Fibroblast of lung (primary cell): Measurements from ENCODE around the gene RAD52. TPM values are rescaled to one million over a fixed set of nuclear protein-coding genes. Genes with fewer than 3 reads are reported as not detected.

Experiments used
- DNase-seq, 2 donors: peaks; one replicate each; pipeline versions ENCODE4 v3.0.0 to v3.0.0-alpha.2; 2010; ENCODE audit warnings: low read depth in 2 of 2
- H2AFZ ChIP-seq: 2 replicates; pipeline ENCODE4 v1.5.1; 2012; ENCODE audit warnings: low read length, control low read depth, inconsistent platforms
- H3K27ac ChIP-seq: 2 replicates; pipeline ENCODE4 v1.5.1; 2011; ENCODE audit warnings: low read length, control low read depth; ENCODE audit not compliant: insufficient read depth
- H3K27me3 ChIP-seq: 2 replicates; pipeline ENCODE4 v1.5.1; 2011; ENCODE audit warnings: mild to moderate bottlenecking, low read length; ENCODE audit not compliant: control insufficient read depth, insufficient read depth
- H3K36me3 ChIP-seq: 2 replicates; pipeline ENCODE4 v1.5.1; 2011; ENCODE audit warnings: low read length; ENCODE audit not compliant: control insufficient read depth, insufficient read depth
- H3K4me1 ChIP-seq: 2 replicates; pipeline ENCODE4 v1.5.1; 2011; ENCODE audit warnings: low read length; ENCODE audit not compliant: control insufficient read depth, insufficient read depth; ENCODE audit errors: extremely low read depth
- H3K4me2 ChIP-seq: 2 replicates; pipeline ENCODE4 v1.5.1; 2011; ENCODE audit warnings: low read length, control low read depth; ENCODE audit not compliant: insufficient read depth; ENCODE audit errors: extremely low read depth
- H3K4me3 ChIP-seq, 4 experiments: fragments of 200-600 bp in 1 of 4; sonication (generic) in 1 of 4; replicated peaks in 1 of 4; 2 replicates each; pipeline ENCODE4 v1.5.1; 2011 to 2016; ENCODE audit warnings: low read length in 4 of 4, low read depth in 3 of 4, mild to moderate bottlenecking in 3 of 4, control low read depth in 2 of 4, inconsistent platforms in 1 of 4, mixed read lengths in 1 of 4; ENCODE audit not compliant: insufficient read depth in 1 of 4; ENCODE audit errors: control extremely low read depth in 1 of 4
- H3K79me2 ChIP-seq: 2 replicates; pipeline ENCODE4 v1.5.1; 2012; ENCODE audit warnings: mild to moderate bottlenecking, low read length, inconsistent platforms; ENCODE audit not compliant: control insufficient read depth, insufficient read depth
- H3K9ac ChIP-seq: 2 replicates; pipeline ENCODE4 v1.5.1; 2011; ENCODE audit warnings: mild to moderate bottlenecking, low read length, control low read depth; ENCODE audit not compliant: insufficient read depth
- H3K9me3 ChIP-seq: 2 replicates; pipeline ENCODE4 v1.5.1; 2012; ENCODE audit warnings: low read depth, low read length; ENCODE audit not compliant: control insufficient read depth, insufficient read depth
- H4K20me1 ChIP-seq: 2 replicates; pipeline ENCODE4 v1.5.1; 2011; ENCODE audit warnings: low read length; ENCODE audit not compliant: control insufficient read depth, insufficient read depth; ENCODE audit errors: extremely low read depth
- CTCF ChIP-seq, 2 donors: IDR thresholded peaks in 1 of 2; conservative IDR thresholded peaks in 1 of 2; 1 replicate in 1 of 2; 2 replicates in 1 of 2; pipeline ENCODE4 v1.5.1; 2011 to 2012; ENCODE audit warnings: low read length in 2 of 2, control low read depth in 1 of 2, inconsistent platforms in 1 of 2, low read depth in 1 of 2, mild to moderate bottlenecking in 1 of 2
- EZH2 ChIP-seq: IDR thresholded peaks from 2 replicates; pipeline ENCODE4 v1.5.1; 2012; ENCODE audit warnings: low read length, control low read depth, mild to moderate bottlenecking; ENCODE audit errors: missing control alignments
- polyA plus RNA-seq, 2 donors: library from polyadenylated mRNA; depleted of rRNA in 1 of 2; stranded (reverse) in 1 of 2; unstranded in 1 of 2; fragments of >200 nt; gene quantifications; 2 replicates each; pipeline ENCODE4 v1.2.1, GENCODE V29; 2011 to 2012; ENCODE audit warnings: missing spikeins in 1 of 2
- total RNA-seq: library from RNA; depleted of rRNA; stranded (reverse); fragments of >200 nt; gene quantifications from 2 replicates; pipeline ENCODE4 v1.2.1, GENCODE V29; 2014

RAD52 gene
- total and polyA plus RNA-seq, 2 donors (not counting 1 experiment from before 2014, with no cell fraction given), result 7.3 to 19.2 TPM

- no peak overlapping the region for H3K4me2 ChIP-seq
- DNase-seq, result no peak
- no peaks in the 10 kb centered on the region for H4K20me1 ChIP-seq
- no peaks in the 10 kb centered on the region for H3K4me1 ChIP-seq
- no peak overlapping the region for H3K4me3 ChIP-seq
- no peaks in the 10 kb centered on the region for H3K79me2 ChIP-seq
- H3K27ac ChIP-seq, result no peak overlapping the region
- TF ChIP-seq EZH2 (no peak), CTCF (conservative IDR thresholded peaks at IDR 0.05 in 1 of 2, IDR thresholded peaks at IDR 0.05 in 1 of 2; ENCODE audit: low read depth in 1 of 2, low read length in 2 of 2) (no peak)
- no peaks in the 10 kb centered on the region for H3K27me3 ChIP-seq
- H3K9ac ChIP-seq, result no peak overlapping the region
- no peak overlapping the region for H2AFZ ChIP-seq
- H3K9me3 ChIP-seq, result no peaks in the 10 kb centered on the region
- peaks cover 9% of the 10 kb centered on the region for H3K36me3 ChIP-seq
Measured at GRCh38 chr12:909861-910260, 39.6 kb downstream of the RAD52 start.

- H3K36me3 ChIP-seq, result peaks cover 13% of the 10 kb centered on the region
- no peak overlapping the region for H3K9ac ChIP-seq
- H3K79me2 ChIP-seq, result no peaks in the 10 kb centered on the region
- H3K4me2 ChIP-seq, result no peak overlapping the region
- no peak overlapping the region for H2AFZ ChIP-seq
- H3K9me3 ChIP-seq, result no peaks in the 10 kb centered on the region
- no peaks in the 10 kb centered on the region for H3K4me1 ChIP-seq
- TF ChIP-seq EZH2 (no peak), CTCF (conservative IDR thresholded peaks at IDR 0.05 in 1 of 2, IDR thresholded peaks at IDR 0.05 in 1 of 2; ENCODE audit: low read depth in 1 of 2, low read length in 2 of 2) (no peak)
- H3K27me3 ChIP-seq, result no peaks in the 10 kb centered on the region
- DNase-seq, result no peak
- no peak overlapping the region for H3K4me3 ChIP-seq
- H4K20me1 ChIP-seq, result no peaks in the 10 kb centered on the region
- no peak overlapping the region for H3K27ac ChIP-seq
Measured at GRCh38 chr12:907413-908185, 41.9 kb downstream of the RAD52 start.

GRCh38 chr12:906062-906585 is 43.4 kb downstream of the RAD52 start:
- peaks cover 14% of the 10 kb centered on the region for H3K36me3 ChIP-seq
- H4K20me1 ChIP-seq, result no peaks in the 10 kb centered on the region
- no peaks in the 10 kb centered on the region for H3K27me3 ChIP-seq
- no peak overlapping the region for H3K27ac ChIP-seq
- no peaks in the 10 kb centered on the region for H3K79me2 ChIP-seq
- H3K4me1 ChIP-seq, result no peaks in the 10 kb centered on the region
- no peak overlapping the region for H3K4me3 ChIP-seq
- no peak overlapping the region for H3K4me2 ChIP-seq
- no peak for DNase-seq
- no peak overlapping the region for H2AFZ ChIP-seq
- no peak overlapping the region for H3K9ac ChIP-seq
- no peak for TF ChIP-seq EZH2
- TF ChIP-seq CTCF (conservative IDR thresholded peaks at IDR 0.05 in 1 of 2, IDR thresholded peaks at IDR 0.05 in 1 of 2; ENCODE audit: low read depth in 1 of 2, low read length in 2 of 2), result no peak
- no peaks in the 10 kb centered on the region for H3K9me3 ChIP-seq
